Mucosa of gallbladder (tissue), 1 donor: Measurements from ENCODE around the gene DAB1. TPM values are rescaled to one million over a fixed set of nuclear protein-coding genes. Genes with fewer than 3 reads are reported as not detected.
"Not testable (repeated sequence)": the region's sequence is repeated elsewhere in the genome, so short reads cannot be mapped to it uniquely, and the experiment has no call there.

Experiments
- DNase-seq: peaks from one replicate; pipeline ENCODE4 v3.0.0-alpha.2; 2020; ENCODE audit warnings: low spot score
- total RNA-seq: library from RNA; stranded (reverse); gene quantifications from one replicate; pipeline ENCODE4 v1.2.1, GENCODE V29; 2021
- donor health status: DM: no; HTN: no; CAD: no.

The DAB1 gene
- total RNA-seq, 1 donor from 2014 or later: 5.0 TPM

DNA sequence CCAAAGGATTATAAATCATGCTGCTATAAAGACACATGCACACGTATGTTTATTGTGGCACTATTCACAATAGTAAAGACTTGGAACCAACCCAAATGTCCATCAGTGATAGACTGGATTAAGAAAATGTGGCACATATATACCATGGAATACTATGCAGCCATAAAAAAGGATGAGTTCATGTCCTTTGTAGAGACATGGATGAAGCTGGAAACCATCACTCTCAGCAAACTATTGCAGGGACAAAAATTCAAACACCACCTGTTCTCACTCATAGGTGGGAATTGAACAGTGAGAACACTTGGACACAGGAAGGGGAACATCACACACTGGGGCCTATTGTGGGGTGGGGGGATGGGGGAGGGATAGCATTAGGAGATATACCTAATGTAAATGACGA lies 203.0 kb downstream of the DAB1 start:
- not testable (repeated sequence) for DNase-seq

DNA sequence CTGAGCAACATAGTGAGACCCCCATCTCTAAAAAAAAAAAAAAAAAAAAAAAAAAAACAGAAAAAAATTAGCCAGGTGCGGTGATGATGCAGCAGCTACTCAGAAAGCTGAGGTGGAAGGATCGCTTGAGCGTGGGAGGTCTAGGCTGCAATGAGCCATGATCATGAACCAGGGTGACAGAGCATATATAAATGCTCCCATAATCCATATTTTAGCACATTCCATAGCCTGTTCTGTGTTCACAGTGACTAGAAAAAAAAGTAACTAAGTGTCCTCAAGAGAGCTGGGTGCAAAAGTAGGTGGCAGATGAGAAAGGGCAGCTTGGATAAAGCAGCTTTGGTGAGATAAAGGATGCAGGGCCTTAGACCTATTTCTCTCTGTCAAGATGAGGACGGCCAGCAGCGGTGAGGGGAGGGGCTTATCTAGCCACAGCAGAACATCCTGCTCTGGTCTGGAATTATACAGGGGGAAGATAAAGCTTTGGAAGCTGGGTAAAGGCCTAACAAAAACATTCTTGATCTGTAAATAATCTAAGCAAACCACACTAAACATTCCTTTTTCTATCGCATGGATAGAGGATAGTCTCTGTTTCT lies 205.3 kb downstream of the DAB1 start:
- DNase-seq: peak; percentile 12

DNA sequence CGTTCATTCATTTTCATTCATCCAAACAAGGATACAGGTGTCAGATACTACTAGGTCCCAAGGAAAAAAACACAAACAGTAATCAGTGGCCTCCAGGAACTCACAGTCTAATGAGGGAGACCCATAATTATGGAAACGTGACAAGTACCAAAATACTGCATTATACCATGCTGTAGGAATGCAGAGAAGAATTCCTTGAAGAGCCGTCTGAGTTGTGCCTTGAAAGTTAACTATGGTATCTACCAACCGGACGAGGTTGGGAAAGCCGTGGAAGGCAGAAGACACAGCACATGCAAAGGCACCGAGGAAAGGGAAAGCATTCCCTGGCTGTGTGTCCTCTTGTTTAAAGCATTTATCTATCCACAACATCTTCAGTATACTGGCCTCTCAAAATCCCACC lies 206.0 kb downstream of the DAB1 start:
- no peak for DNase-seq

DNA sequence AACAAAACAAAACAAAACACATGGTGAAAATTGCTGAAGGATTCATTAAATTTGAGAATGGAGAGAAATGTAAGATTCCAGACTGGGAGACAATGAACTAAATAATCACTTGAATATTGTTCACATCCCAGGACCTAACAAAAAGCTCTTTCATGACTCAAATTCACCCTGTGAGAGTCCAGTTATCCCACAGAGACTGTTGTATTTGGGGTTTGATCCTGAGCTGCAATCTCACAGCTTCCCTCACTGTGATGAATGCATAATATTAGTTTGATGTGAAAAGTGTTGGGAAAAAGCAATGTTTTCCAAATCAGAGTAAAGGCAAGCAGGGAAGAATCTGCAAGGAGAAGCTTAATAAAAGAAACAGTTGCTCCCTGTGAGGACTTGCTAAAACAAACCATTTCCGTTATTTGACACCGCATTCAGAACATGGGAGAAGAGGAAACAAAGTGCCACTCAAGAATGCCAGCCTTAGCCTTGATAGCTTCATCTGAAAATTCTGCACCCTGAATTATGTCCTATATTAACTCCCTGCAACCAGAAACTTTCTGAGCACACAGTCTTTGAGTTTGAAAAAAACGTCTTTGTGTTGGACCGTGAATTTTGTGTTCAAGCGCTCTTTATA lies 208.8 kb downstream of the DAB1 start:
- no peak for DNase-seq

DNA sequence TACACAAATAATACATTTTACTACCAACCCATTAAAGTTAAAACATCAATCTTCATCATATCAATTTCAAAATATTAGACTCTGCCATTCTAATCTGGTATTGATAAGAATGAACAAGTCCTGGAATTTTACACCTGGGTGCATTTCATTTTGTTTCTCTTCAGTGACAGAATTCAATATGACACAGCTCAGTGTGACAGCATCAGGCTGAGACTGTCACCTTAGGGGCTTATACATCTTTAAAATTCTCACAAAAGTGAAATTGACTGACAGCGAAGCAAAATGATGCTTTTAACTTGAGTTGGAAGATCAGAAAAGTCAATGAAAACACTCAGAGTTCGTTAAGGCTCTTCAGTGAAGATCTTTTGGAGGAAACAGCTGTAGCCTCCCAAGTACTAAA lies 213.0 kb downstream of the DAB1 start:
- DNase-seq: no peak

DNA sequence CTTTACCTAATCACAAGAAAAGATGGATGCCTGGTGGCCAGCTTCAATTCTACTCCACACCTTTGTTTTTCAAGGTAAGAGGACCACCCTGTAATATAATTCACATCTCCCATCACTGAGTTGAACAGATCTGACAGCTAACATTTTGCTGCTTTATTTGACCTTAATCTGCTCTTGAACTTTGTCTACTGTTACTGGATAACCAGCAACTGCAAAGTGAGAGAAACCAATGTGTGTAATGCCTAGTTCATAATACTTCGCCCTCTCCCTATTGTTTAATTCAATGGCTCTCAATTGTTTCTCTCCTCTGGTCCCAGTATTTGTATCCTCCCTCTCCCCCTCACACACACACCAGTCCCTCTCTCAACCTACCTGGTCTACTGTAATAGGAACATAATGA lies 214.4 kb downstream of the DAB1 start:
- no peak for DNase-seq

DNA sequence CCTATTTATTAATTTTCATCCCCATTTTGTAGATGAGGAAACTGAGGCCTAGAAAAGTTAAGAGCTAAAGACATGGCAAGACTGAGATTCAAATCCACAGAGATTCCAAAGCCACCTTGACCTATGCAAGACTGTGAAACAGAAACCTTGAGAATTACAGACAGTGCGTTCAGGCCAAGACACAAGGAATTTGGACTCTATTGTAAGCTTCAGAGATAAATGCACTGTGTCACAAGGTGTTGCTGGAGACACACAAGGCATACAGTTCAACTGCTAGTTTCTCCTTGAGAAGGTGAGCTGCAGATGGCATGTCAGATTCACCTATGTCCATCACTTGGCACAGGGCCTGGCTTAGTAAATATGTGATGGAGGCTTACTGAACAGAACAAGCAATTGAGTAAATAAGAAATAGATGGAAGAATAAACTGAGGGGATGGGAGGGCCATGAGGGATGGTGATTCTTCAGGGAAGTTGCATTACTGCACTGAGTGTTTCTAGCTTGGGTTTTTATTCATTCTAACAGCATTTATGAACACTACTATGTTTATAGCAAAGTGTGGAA lies 215.0 kb downstream of the DAB1 start:
- no peak for DNase-seq

DNA sequence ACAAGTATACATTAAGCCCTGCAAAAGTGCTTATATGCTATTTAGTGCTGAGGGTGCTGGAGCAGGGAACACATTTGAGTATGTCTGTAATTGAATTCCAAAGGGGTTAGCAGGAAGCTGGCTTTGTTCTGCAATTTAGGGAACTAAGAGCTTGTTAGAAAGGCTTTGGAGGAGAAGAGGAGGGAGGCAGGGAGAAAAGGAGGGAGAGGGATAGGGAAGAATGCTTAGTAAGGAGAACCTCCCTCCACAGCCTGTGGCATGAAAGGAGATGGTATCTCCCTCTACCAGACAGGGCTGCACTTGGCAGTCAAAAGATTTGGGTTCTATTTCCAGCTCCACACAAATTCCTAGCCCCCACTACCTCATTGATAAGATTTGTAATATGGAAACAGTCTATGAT lies 217.8 kb downstream of the DAB1 start:
- DNase-seq: no peak

DNA sequence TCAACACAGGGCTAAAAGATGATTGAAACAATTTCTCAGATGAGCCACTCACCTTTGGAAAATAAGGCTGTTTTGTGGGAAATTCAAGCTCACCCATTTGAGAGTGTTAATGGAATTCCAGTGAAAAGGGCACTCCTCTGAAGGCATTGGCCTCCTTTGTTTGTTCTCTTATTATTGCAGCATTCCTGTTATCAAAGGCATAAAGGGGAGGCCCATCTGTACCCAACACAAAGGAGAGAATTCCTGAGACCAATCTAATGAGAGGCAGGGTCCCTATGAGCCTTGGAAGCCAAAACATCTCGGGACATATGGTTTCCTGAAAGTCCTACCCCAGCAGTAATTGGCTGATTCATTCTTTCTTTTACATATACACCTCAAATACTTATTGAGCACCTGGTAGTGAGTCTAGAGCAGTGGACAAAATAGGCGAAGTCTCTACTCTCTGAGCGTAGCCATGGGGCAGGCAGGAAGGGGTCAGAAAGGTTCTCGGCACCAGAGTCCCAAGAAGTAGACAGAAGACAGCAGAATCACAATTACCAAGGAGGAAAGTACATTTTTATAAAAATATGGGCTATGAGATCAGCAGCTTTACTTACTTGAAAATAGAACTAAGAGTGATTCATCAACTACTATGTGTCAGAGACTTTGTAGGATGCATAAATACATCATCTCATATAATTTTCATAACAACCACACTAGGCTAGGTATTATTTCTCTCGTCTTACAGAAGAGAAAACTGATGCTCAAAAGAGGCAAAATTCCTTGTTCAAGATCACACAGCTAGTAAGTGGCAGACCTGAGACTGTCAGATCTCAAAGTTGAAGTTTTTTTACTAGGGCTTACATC lies 218.7 kb downstream of the DAB1 start:
- no peak for DNase-seq

DNA sequence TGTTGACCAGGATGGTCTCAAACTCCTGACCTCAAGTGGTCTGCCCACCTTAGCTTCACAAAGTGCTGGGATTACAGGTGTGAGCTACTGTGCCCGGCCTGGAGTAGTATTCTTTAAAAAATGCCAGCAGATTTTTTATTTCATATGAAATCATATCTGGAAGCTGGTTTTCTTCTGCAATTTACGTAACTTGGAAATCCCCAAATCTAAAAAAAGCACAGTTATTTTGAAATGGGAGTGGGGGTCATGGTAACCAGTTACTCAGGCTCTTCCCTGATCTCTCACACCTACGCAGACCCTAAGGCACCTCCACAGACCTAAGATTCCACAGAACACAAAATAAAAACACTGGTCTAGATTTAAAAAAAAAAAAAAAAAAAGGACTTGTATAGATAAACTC lies 219.8 kb downstream of the DAB1 start:
- DNase-seq: no peak

DNA sequence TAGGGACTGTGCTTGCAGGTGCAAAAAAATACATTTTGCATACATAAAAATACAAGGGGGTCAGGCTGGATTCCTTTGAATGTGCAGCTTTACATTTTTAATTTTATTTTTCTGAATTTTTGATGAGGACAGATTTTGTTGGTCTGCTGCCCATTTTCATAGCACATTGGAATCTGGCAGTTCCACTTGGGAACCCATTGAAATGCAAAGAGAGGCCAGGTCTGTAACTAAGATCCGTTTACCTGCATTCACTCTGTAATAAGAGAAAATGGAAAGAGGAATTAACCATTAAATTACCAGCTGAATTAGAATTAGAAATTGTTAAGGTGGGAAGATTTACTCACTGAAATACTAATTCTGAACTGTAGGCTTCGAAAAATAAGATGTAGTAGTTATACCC lies 221.6 kb downstream of the DAB1 start:
- no peak for DNase-seq

DNA sequence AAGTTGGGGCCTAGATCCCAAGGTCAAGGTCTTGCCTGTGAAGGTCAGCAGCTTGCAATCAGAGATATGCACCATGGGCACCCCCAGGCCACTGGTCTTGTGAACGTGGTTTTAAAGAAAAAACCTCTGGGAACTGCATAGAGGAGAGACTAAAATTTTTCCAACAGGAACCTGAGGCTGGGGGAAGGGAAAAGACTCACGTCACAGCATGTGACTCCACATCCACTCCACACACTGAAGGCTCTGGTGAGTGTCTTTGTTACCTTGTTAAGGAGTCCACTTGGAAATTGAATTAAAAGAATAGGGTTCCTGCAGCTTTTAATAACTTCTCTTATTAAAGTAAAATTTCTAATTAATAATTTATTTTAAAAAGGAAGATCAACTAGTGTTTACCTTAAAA lies 224.9 kb downstream of the DAB1 start:
- DNase-seq: no peak

DNA sequence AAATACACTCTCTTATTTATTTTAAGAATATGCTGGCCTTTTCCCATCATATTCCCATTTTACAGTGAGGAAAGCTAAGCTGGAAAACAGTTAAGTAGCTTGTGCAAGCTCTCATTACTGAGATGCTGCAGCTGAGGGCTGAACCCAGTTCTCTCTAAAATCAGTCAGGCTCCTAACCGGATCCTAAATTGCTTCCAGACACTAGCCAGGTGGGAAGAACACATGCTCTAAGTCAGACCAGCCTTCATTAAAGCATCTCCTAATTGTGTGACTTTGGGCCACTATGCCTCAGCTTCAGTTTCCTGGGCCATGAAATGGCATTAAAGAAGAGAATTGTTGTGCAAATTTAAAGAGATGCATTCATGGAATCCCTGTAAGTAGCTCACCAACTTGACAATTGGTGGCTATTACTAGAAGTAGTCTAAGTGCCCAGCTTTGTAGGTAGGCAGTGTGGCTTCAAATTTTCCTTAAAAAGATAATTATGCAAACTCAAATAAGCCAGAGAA lies 228.4 kb downstream of the DAB1 start:
- DNase-seq: no peak

DNA sequence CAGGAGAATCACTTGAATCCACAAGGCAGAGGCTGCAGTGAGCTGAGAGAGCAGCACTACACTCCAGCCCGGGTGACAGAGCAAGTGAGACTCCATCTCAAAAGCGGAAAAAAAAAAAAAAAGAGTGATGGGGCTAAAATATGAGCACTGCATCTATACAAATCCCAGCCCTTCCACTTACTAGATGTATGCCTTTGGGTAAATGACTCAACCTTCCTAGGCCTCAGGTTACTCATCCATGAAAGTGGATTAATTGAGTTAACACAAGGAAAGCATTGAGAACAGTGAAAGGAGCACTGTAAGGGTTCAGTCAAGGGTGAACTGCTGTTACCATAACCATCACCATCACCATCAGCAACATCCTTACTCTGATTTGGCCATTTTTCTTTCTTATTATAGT lies 231.6 kb downstream of the DAB1 start:
- no peak for DNase-seq

DNA sequence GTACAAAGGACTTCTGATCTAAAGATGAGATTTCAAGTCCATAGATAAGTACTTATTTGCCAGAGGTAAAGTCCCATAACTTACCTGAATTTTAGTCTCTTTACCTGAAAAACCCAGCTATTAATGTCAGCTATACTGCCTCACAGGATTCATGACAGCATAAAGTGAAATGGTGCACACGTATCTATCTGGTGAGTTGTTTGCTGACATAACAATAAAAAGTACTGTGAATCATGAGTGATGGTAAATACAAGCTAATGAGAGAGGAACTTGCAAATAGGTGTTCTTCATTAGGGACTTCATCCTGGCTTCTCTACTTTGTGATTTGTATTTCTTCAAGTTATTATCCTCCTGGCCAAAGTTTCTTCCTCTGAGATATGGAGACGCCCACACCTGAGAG lies 233.0 kb downstream of the DAB1 start:
- DNase-seq: no peak

DNA sequence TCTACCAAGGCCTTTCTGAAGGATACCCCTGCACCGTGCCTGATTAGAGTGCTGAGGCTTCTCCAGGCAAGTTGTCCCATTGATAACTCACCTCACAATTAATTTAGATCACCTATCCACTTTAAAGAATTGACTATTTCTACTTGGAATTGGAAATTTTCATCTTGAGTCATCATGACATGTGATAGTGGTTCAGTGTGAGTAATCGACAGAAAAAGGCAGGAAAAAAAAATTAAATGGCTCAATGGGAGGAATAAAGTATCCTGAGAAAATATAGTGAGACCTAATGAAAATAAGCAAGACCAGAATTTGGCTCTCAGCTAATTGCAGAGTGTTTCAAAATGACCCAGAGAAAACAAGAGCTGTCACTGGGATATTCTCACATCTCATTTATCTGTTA lies 235.7 kb downstream of the DAB1 start:
- no peak for DNase-seq

DNA sequence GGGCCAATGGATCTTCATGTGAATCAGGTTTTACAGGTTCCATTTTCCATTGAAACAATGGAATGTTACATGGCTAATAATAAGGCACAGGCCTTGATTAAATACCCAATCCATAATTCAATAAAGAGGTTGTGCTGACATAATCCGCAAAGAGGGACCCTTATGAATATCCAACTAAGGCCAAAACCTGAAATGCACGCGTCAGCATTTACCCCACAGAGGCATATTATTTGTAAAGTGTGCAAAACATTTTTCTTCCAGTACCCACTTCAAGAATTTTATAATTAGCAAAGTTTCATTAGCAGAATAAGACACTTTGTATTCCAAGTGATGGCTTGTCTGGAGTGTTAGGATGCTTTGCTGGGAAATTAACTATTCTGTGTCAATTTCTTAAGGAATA lies 237.4 kb downstream of the DAB1 start:
- DNase-seq: no peak

DNA sequence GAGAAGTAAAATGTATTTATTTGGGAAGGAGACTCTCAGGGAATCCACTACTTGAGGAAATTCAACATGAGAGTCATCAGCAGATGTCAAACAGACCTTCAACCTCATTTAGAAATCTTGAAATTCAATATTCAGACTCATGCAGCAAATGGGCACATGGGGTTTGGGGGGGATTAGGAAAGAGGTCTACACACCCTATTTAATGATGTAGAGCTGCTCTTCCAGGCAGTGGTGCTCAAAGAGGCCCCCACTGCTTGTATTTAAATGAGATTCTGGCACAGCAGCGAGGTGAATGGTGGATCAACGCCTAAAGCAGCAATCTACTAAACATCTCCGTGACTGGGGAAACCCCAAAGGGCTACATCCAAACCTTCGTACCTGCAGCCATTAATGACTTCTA lies 244.9 kb downstream of the DAB1 start:
- DNase-seq: no peak

DNA sequence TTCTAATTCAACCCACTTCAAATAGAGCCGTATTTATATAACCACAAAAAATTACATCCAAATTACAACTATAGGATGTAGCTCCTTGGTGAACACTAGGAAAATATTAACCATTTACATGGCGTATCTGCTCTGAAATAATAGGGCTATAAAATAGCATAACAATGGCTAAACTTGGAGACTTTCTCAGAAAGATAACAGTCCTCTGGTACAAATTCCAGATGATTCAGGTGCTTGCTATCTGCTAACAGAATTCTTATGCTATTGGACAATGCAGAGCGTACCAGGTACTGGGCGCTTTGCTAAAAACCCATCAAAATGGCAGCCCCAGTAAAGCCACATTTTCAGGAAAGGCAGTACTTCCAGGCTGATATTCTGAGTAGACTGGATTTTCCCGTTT lies 248.4 kb downstream of the DAB1 start:
- DNase-seq: no peak

DNA sequence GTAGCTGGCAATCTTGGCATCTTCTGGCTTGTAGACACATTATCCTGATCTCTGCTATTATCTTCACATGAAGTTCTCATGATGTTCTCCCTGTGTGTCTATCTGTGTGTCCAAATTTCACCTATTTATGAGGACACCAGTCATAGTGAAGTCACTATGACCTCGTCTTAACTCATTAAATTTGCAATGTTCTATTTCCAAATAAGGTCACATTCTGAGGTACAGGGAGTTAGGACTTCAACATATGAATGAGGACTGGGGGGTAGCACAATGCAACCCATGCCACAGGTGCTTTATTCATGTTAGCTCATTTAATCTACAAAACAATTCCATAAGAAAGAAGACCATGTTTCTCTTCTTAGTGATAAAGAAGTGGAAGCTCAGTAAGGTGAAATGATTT lies 251.8 kb downstream of the DAB1 start:
- no peak for DNase-seq

DNA sequence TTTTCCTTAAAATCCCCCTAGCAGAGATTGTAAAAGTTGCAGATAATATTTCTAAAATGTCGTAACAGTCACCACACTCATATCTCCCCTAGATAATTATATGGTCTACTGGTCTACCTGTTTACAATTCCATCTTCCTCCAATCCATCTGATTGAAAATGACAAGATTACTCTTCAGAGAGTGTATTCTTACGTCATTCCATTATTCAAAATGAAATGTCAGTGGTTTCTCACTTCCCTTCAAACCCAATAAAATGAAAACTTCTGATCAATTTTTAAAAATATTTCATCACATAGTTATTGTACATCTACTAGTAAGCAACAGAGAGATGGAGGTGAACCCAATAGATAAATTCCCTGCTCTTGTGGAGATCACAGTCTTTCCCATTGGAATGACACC lies 255.9 kb downstream of the DAB1 start:
- no peak for DNase-seq

DNA sequence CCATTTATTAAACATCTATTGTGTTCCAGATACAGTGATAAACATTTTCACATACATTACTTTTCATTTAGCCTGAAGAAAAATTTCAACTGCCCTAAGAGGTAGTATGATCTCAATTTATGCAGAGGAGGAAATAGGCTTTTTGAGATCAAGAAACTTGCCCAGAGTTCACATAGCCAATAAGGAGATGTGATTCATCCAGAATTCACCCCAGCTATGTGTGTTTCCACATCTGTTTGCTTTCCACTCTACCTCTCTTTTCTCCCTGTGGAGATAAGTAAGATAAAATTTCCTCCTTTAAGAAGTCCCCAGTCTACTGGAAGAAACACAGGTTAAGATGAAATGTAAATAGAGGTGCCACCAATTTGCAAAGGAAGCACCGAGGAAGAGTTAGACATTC lies 258.3 kb downstream of the DAB1 start:
- no peak for DNase-seq

DNA sequence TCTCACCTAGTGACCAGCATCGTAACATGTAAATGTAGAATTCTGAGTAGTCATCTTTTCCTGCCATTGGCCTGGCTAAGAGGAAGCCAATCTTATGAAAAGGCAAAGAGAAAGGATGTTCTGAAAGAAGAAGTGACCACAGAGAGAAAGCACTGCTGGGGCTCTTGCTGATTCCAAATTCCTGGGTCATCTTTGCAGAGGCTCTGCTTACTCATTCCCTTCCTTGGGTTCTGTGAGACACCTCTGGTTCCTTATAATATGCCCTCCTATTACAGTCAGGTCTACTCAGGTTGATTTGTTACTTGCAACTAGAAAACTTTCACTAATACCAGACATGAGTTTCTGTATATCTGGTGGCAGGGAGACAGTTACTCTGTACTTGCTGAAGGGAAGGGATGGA lies 259.3 kb downstream of the DAB1 start:
- DNase-seq: no peak
